GM18951 (cell line): ENCODE measurements around the gene GDPD2.

Source experiments
- POLR2A ChIP-seq: IDR thresholded peaks from 4 replicates; pipeline ENCODE4 v1.6.1; 2011; ENCODE audit warnings: mild to moderate bottlenecking; ENCODE audit not compliant: insufficient read length, insufficient read depth; ENCODE audit errors: extremely low read depth
- in situ Hi-C: fragments of 300-500 bp; cut with MboI; formaldehyde crosslinking; loops from one replicate; pipeline ENCODE4 v1.12.0; 2022; ENCODE audit warnings: low sequenced_read_pairs, mixed read lengths, inconsistent platforms; ENCODE audit not compliant: unreplicated experiment

The GDPD2 gene

GRCh38 chrX:70470850-70471289, 47.8 kb downstream of the GDPD2 start:
- TF ChIP-seq POLR2A = no peak
- in situ Hi-C loops = no loop called here

DNA sequence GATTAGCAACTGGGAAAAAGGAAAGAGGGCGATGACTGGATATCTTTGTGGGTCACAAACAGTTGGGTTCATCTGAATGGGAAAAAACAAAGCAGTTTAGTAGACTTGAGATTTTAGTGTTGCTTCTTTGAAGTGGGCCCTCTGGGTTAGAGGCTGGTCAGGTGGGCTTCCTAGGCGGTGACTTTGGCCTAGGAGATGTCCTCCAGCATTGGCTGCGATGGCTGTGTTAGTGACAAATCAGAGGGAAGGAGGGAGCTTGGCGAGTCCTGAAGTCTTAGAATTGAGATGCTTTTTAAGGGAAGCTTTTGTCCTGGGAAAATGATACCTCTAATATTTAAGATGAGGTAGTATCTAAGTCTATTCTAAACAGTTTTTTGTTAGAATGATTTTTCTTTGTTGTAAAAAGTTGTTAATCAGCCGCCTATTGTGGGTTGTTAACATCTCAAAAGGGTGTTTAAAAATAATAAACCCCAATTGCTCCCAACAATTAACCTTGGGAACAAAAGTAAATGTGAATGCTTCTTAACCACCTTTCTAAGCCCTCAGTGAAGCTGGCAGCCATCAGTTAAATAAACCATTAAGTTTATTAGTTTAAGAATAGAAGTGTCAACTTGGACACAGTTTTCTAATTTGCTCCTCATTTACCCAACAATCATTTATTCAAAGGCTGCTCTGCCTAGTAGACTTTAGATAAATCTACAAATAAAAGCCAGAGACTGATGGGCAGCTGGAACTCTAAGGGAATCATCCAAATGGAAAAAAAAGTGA, 53.2 kb downstream of the GDPD2 start:
- no peak for TF ChIP-seq POLR2A
- in situ Hi-C loops = no loop called here

- no peak for TF ChIP-seq POLR2A
- in situ Hi-C loops = no loop called here
Measured at GRCh38 chrX:70476934-70477733, 54.0 kb downstream of the GDPD2 start.

DNA sequence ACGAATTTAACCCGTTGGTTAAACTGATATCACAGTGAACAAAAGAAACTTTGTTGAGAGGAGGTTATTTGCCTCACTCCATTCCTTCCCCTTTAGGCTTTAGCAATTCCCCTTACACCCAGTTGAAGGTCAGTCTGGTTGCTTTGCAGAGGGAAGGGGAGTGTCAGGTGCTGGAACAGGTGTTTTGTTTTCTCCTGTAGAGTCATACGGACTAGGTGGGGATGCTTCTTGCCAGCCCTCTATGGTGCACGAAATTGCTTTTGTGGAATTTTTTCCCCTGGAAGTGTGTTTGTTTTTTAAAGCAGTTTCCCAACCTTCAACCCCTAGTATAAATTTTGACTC, 54.6 kb downstream of the GDPD2 start:
- no peak for TF ChIP-seq POLR2A
- in situ Hi-C loops = no loop called here

DNA sequence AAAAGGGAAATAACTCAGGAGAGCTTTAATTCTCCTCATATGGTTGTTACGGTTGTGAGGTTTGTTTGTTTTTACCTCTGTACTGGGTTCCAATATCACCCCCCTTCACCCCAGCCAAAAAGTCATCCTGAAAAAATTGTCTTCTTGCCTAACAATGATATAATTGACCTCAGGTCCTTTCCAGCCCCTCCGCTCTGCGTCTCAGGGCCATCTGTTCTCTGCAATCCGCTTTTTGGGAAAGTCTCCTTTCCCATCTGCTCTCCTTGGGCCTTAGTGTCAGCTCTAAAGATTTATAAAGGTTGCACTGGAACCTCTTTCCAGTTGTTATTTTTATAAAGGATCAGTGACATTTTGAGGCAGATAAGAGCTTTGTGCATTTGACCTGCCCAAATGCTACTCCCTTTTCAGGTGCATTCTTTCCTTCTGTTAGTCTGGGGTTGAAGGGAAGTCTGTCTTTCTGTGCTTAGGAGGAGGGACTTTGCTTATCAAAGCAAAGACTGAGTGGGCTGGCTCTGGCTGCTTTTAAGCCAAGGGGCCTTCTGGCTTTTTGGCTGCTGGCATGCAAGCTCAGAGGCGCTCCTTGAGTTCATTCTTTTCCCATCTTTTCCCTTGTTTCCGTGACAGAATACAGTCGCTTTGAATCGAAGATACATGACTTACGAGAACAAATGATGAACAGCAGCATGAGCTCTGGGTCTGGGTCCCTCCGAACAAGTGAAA, 55.6 kb downstream of the GDPD2 start:
- in situ Hi-C loops = no loop called here
- TF ChIP-seq POLR2A = no peak

DNA sequence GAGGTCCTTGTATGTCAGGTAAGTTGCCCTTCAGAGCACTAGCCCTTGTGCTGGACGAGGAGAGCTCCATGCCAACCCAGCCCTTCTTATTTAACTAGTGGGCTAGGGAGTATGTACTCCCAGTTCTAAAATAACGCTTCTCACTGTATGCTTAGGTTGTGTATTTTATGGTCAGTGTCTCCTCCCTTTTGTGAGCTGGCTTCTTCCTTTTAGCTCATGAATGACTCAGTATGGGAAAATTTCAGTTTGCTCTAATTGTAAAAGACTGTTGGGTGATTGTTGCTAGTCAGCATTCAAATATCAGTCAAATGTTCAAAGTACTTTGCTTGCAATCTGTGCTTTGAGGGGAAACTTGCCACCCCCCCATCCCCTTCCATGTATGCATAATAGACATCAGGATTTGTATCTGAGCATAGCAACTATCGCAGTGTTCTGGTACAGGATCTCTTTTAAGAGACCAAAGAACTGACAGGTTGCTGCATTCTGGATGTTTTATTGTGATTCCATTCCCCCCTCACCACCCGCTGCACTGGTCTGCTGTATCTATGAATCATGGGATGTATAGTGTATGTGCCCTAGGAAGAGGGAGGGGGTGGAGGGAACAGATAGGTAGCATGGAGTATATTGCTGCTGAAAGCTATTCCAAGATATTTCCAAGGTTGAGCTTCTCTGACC, 56.3 kb downstream of the GDPD2 start:
- in situ Hi-C loops = no loop called here
- TF ChIP-seq POLR2A = no peak

GRCh38 chrX:70479922-70480659, 57.0 kb downstream of the GDPD2 start:
- in situ Hi-C loops = no loop called here
- TF ChIP-seq POLR2A = no peak

GRCh38 chrX:70480660-70481018, 57.5 kb downstream of the GDPD2 start:
- no peak for TF ChIP-seq POLR2A
- in situ Hi-C loops = no loop called here

DNA sequence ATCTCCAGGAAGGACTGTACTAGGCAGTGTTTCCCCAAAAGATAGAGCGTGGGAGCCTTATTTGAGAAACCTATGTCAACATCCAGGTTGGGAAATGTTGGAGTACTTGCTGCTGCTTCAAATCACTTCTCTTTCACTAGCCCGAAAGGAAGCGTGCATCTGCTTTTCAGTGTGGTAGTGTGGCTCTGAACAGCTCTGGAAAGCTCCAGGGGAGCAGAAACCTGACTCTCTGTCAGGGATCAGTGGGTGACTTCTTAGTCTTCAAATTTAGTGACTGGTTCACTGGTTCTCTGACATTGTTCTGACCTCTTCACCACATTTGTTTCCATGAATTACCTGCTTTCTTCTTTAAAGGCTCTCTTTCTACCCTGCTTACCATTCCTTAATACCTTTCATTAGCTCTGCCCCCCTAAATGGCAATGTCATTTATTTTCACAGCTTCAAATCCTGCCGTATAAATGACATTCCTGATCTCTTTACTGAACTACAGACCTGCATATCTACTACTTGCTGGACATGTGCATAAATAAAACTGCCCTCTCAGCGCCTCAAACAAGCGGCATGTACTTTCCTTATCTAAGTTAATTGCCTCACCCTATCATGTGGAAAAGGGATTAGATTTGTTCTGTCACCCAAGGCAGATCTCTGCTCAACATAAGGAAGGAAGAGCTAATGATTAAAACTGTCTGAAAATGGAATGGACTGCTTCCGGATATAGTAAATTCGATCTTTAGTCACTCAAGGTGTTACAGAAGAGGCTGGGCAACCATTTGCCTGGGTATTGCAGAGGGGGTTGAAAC, 58.6 kb downstream of the GDPD2 start:
- TF ChIP-seq POLR2A = no peak
- in situ Hi-C loops = no loop called here

DNA sequence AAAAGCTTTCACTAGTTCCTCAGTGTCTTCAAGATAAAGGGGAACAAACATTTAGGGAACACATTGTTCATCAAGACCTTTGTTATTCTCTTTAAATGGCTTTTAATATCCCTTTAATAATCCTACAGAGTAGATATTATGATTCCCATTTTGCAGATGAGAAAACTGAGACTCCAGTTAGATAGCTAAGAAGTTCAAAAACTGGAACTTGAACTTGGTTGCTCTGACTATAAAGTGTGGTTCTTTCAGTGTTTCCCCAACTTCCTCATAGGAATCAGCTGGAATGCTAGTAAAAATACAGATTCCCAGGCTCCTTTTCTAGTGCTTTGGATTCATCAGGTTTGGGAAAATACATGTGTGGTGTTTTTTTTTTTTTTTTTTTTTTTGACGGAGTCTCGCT, 59.2 kb downstream of the GDPD2 start:
- TF ChIP-seq POLR2A = no peak
- in situ Hi-C loops = no loop called here
